GM12878 (cell line): ENCODE data around the gene APOC1. TPM values are rescaled to one million over a fixed set of nuclear protein-coding genes. Genes with fewer than 3 reads are reported as not detected.

Experiments used
- ATAC-seq: fragments of 200-7000 bp; cut with Tn5 transposase; 3 replicates; pipeline ENCODE4 v1.9.1; 2020; ENCODE audit warnings: mild to moderate bottlenecking, moderate library complexity
- BruUV-seq: library from RNA; stranded (reverse); fragments of 400-500 nt; replicated peaks from 2 replicates; lab custom pipeline; 2021; lab: Mats Ljungman, UMichigan
- CTCF ChIA-PET: fragments of 300-600 bp; sonication (Branson Sonifier 250); formaldehyde crosslinking; extraction: SDS; loops from one replicate; lab custom pipeline; 2021; ENCODE audit warnings: inconsistent platforms; lab: Yijun Ruan, JAX
- POLR2A ChIA-PET: fragments of 350-600 bp; formaldehyde crosslinking; extraction: SDS; loops from one replicate; lab custom pipeline; 2021; ENCODE audit warnings: inconsistent platforms; lab: Charles Lee
- RAD21 ChIA-PET: fragments of 300-600 bp; sonication (Branson Sonifier 250); formaldehyde crosslinking; loops from one replicate; lab custom pipeline; 2023; ENCODE audit warnings: antibody characterized with exemption; ENCODE audit not compliant: unreplicated experiment; lab: Charles Lee
- SMC1A ChIA-PET: fragments of 300-600 bp; sonication (Branson Sonifier 250); formaldehyde crosslinking; loops from one replicate; lab custom pipeline; 2023; ENCODE audit not compliant: unreplicated experiment, uncharacterized antibody; lab: Charles Lee
- DNase-seq: peaks from one replicate; pipeline ENCODE4 v3.0.0-alpha.2; 2011; ENCODE audit warnings: low read depth, low spot score
- FAIRE-seq: peaks from 3 replicates; lab custom pipeline; 2011; peaks lifted over from hg19 to GRCh38; lab: Jason Lieb, UNC
- H2AFZ ChIP-seq: 2 replicates; pipeline ENCODE4 v1.6.0; 2011; ENCODE audit warnings: low read depth, low read length, control low read depth; ENCODE audit not compliant: control insufficient read depth
- H3K27ac ChIP-seq: 2 replicates; pipeline ENCODE4 v1.5.1; 2011; ENCODE audit warnings: control low read depth; ENCODE audit not compliant: control insufficient read depth, insufficient read depth
- H3K27me3 ChIP-seq, 2 experiments: replicated peaks in 1 of 2; 2 replicates each; pipeline versions ENCODE4 v1.6.0 to v1.6.1; 2011; ENCODE audit warnings: low read length in 1 of 2; ENCODE audit not compliant: control insufficient read depth in 2 of 2, insufficient read depth in 2 of 2
- H3K36me3 ChIP-seq, 2 experiments: 2 replicates each; pipeline ENCODE4 v1.5.1; 2011; ENCODE audit warnings: low read length in 1 of 2; ENCODE audit not compliant: control insufficient read depth in 2 of 2, insufficient read depth in 2 of 2
- H3K4me1 ChIP-seq: 2 replicates; pipeline ENCODE4 v1.6.1; 2011; ENCODE audit warnings: mild to moderate bottlenecking, low read length, moderate library complexity, mixed read lengths; ENCODE audit not compliant: control insufficient read depth, insufficient read depth
- H3K4me2 ChIP-seq: 2 replicates; pipeline ENCODE4 v1.6.0; 2011; ENCODE audit warnings: control low read depth; ENCODE audit not compliant: control insufficient read depth, insufficient read depth
- H3K4me3 ChIP-seq: fragments of 200-600 bp; sonication (generic); 2 replicates; pipeline ENCODE4 v1.5.1; 2016
- H3K79me2 ChIP-seq: 2 replicates; pipeline ENCODE4 v1.6.0; 2011; ENCODE audit warnings: low read length; ENCODE audit not compliant: control insufficient read depth, insufficient read depth
- H3K9ac ChIP-seq: 2 replicates; pipeline ENCODE4 v1.8.0; 2011; ENCODE audit warnings: low read length, control low read depth, mixed read lengths; ENCODE audit not compliant: control insufficient read depth, insufficient read depth
- H3K9me3 ChIP-seq: replicated peaks from 3 replicates; pipeline ENCODE4 v1.5.1; 2011; ENCODE audit warnings: mild to moderate bottlenecking, low read length; ENCODE audit not compliant: control insufficient read depth, insufficient read depth
- H4K20me1 ChIP-seq: 2 replicates; pipeline ENCODE4 v1.6.0; 2011; ENCODE audit not compliant: control insufficient read depth, insufficient read depth
- KDM1A ChIP-seq: fragments of 200-600 bp; sonication (generic); IDR thresholded peaks from 2 replicates; pipeline ENCODE4 v1.6.1; 2016; ENCODE audit warnings: borderline replicate concordance
- LARP7 ChIP-seq: fragments of 450-650 bp; IDR thresholded peaks from 2 replicates; pipeline ENCODE4 v1.6.1; 2017; ENCODE audit warnings: mild to moderate bottlenecking
- MTA3 ChIP-seq: IDR thresholded peaks from 2 replicates; pipeline ENCODE4 v1.6.1; 2012; ENCODE audit warnings: low read length, inconsistent platforms, borderline replicate concordance
- MXI1 ChIP-seq: fragments of 150-350 bp; IDR thresholded peaks from 2 replicates; pipeline ENCODE4 v1.6.1; 2011; ENCODE audit warnings: low read depth, mild to moderate bottlenecking, inconsistent platforms, low read length, improper control_type of control experiment
- MYC ChIP-seq: IDR thresholded peaks from 2 replicates; pipeline ENCODE4 v1.6.1; 2011; ENCODE audit warnings: mild to moderate bottlenecking, low read length, moderate library complexity, inconsistent platforms; ENCODE audit not compliant: insufficient read depth, insufficient replicate concordance, insufficient read length, severe bottlenecking
- POU2F2 ChIP-seq: IDR thresholded peaks from 3 replicates; pipeline ENCODE4 v1.6.1; 2011; ENCODE audit warnings: low read depth, mild to moderate bottlenecking, low read length, borderline replicate concordance
- SMARCA5 ChIP-seq: fragments of 450-650 bp; IDR thresholded peaks from 2 replicates; pipeline ENCODE4 v1.6.1; 2017; ENCODE audit warnings: mild to moderate bottlenecking
- SP1 ChIP-seq: IDR thresholded peaks from one replicate; pipeline ENCODE4 v1.6.1; 2011; ENCODE audit warnings: low read depth, low read length
- SPI1 ChIP-seq: IDR thresholded peaks from 2 replicates; pipeline ENCODE4 v1.6.1; 2011; ENCODE audit warnings: low read depth, mild to moderate bottlenecking, low read length, moderate library complexity, borderline replicate concordance; ENCODE audit not compliant: insufficient read depth
- TAF1 ChIP-seq: IDR thresholded peaks from 2 replicates; pipeline ENCODE4 v1.6.1; 2011; ENCODE audit warnings: mild to moderate bottlenecking, low read depth, low read length, borderline replicate concordance
- TCF3 ChIP-seq: IDR thresholded peaks from 2 replicates; pipeline ENCODE4 v1.6.1; 2012; ENCODE audit warnings: low read depth, mild to moderate bottlenecking, low read length, borderline replicate concordance; ENCODE audit not compliant: insufficient read depth
- ZBED1 ChIP-seq: IDR thresholded peaks from 2 replicates; pipeline ENCODE4 v1.6.1; 2016; ENCODE audit warnings: borderline replicate concordance
- ZNF207 ChIP-seq: fragments of 450-650 bp; IDR thresholded peaks from 2 replicates; pipeline ENCODE4 v1.6.1; 2014; ENCODE audit warnings: antibody characterized with exemption, mild to moderate bottlenecking, borderline replicate concordance
- ZNF217 ChIP-seq: fragments of 450-650 bp; IDR thresholded peaks from 2 replicates; pipeline ENCODE4 v1.6.1; 2017; ENCODE audit warnings: antibody characterized with exemption, mild to moderate bottlenecking
- ZZZ3 ChIP-seq: IDR thresholded peaks from 2 replicates; pipeline ENCODE4 v1.6.1; 2011; ENCODE audit warnings: low read depth; ENCODE audit not compliant: control insufficient read depth, insufficient read length
- WGBS: methylation state at CpG from one replicate; pipeline ENCODE4 v1.1.6; 2016; ENCODE audit warnings: low lambda C conversion rate; ENCODE audit not compliant: insufficient replicate concordance, insufficient coverage; ENCODE audit errors: missing lambda C conversion rate; 5-methylcytosine and 5-hydroxymethylcytosine counted together
- in situ Hi-C: fragments of 300-500 bp; cut with MboI; formaldehyde crosslinking; loops from 9 replicates; pipeline ENCODE4 v1.14.3; 2018; ENCODE audit warnings: mixed read lengths
- intact Hi-C: fragments of 100-400 bp; cut with micrococcal nuclease; formaldehyde crosslinking; loops from one replicate; pipeline ENCODE4 v1.14.2; 2022; ENCODE audit not compliant: unreplicated experiment
- polyA plus RNA-seq, 11 experiments: library from polyadenylated mRNA; depleted of rRNA in 4 of 11; unstranded in 6 of 11; stranded (reverse) in 5 of 11; fragments of >200 nt; fragmentation: Nextera tagmentation in 4 of 11; fragmentation: Illumina TruSeq in 1 of 11; extraction: Ambion mirVana in 4 of 11; extraction: Trizol in 1 of 11; gene quantifications; 1 replicate in 1 of 11; 2 replicates in 10 of 11; pipeline versions ENCODE4 v1.2.1 to v1.2.3, GENCODE V29; 2011 to 2016; ENCODE audit warnings: inconsistent platforms in 2 of 11, missing spikeins in 2 of 11, low read depth in 1 of 11
- total RNA-seq, 4 experiments: library from RNA; depleted of rRNA in 3 of 4; stranded (reverse); fragments of >200 nt in 3 of 4; fragmentation: Illumina TruSeq in 1 of 4; extraction: Trizol in 1 of 4; gene quantifications; 2 replicates each; pipeline versions ENCODE4 v1.2.1 to v1.2.3, GENCODE V29; 2013 to 2021
- TF ChIP-seq, protein P1 (sequence below): IDR thresholded peaks from 2 replicates; pipeline ENCODE4 v1.6.1; 2011; ENCODE audit warnings: low read depth, low read length, improper control_type of control experiment, borderline replicate concordance
- TF ChIP-seq, protein P2 (sequence below): fragments of 450-650 bp; IDR thresholded peaks from 2 replicates; pipeline ENCODE4 v1.6.1; 2017; ENCODE audit warnings: mild to moderate bottlenecking
- TF ChIP-seq, protein P3 (sequence below): fragments of 450-650 bp; IDR thresholded peaks from 2 replicates; pipeline ENCODE4 v1.6.1; 2016; ENCODE audit warnings: mild to moderate bottlenecking, moderate library complexity, borderline replicate concordance

APOC1 gene
- total and polyA plus RNA-seq, 10 of the 15 experiments (the other 5 are each of a cell fraction or from before 2014, with no cell fraction given): 0.73 to 4.0 (median 2.6) TPM

DNA sequence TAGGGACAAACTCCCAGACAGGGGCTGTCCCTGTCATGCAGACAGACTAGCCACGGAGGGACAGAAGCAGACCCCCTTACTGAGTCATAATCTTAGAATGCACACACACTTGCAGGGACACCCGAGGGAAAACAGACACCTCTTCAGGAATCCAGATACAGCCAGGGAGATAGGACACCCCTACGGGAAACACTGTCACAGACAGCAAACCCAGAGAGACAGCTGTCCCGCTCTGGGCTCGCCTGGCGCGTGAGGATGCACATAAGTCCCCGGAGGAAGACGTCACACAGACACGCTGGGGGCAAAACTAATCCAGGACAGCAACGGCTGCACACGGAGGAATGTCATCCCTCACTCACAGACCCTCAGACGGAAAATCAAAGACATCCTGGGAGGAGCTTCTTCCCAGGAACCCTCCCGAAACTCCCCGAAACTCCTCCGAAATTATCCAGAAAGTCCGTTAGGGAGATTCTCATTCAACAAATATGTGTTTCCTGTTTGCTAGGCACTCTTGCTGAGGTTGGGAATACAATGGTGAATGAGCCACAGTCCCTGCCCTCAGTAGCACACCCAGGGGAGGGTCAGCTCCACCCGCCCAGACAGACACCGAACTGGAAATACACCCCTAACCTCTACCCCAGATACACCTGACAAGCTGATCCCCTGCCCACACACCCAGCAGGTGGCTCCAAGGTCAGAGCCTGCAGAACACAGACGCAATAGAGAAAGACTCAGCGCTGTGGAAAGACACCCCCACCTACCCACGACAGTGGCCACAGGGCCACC lies 38.5 kb upstream of the APOC1 start:
- Histone ChIP-seq H3K4me1 (no peaks in the 10 kb centered on the region), H3K4me3 (no peak overlapping the region), H3K4me2 (no peak overlapping the region), H3K27ac (no peak overlapping the region), H3K79me2 (no peaks in the 10 kb centered on the region), H3K9me3 (no peaks in the 10 kb centered on the region), H2AFZ (no peak overlapping the region), H3K9ac (no peak overlapping the region), H3K36me3 (no peaks in the 10 kb centered on the region), H3K27me3 (no peaks in the 10 kb centered on the region; a peak in 2 of 4 replicates), H4K20me1 (no peaks in the 10 kb centered on the region)
- ChIA-PET RAD21 (no interaction called here), SMC1A (no interaction called here), CTCF (no interaction called here), POLR2A (no interaction called here)
- no peak for ATAC-seq
- BruUV-seq: no TSS peak
- in situ Hi-C loops (no loop called here), intact Hi-C loops (no loop called here)
- FAIRE-seq: no peak
- 56% methylated on average over 22 of the region's 22 CpGs for WGBS
- no peak for DNase-seq
- TF ChIP-seq ZZZ3: no peak
- TF ChIP-seq, protein P1, sequence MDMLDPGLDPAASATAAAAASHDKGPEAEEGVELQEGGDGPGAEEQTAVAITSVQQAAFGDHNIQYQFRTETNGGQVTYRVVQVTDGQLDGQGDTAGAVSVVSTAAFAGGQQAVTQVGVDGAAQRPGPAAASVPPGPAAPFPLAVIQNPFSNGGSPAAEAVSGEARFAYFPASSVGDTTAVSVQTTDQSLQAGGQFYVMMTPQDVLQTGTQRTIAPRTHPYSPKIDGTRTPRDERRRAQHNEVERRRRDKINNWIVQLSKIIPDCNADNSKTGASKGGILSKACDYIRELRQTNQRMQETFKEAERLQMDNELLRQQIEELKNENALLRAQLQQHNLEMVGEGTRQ: no peak
- no peak for TF ChIP-seq MYC
- no peak for TF ChIP-seq POU2F2
- no peak for TF ChIP-seq ZBED1
- no peak for TF ChIP-seq SP1
- TF ChIP-seq ZNF207: no peak
- no peak for TF ChIP-seq TAF1
- TF ChIP-seq TCF3: no peak
- no peak for TF ChIP-seq SMARCA5
- TF ChIP-seq LARP7: no peak
- no peak for TF ChIP-seq MXI1
- TF ChIP-seq, protein P2, sequence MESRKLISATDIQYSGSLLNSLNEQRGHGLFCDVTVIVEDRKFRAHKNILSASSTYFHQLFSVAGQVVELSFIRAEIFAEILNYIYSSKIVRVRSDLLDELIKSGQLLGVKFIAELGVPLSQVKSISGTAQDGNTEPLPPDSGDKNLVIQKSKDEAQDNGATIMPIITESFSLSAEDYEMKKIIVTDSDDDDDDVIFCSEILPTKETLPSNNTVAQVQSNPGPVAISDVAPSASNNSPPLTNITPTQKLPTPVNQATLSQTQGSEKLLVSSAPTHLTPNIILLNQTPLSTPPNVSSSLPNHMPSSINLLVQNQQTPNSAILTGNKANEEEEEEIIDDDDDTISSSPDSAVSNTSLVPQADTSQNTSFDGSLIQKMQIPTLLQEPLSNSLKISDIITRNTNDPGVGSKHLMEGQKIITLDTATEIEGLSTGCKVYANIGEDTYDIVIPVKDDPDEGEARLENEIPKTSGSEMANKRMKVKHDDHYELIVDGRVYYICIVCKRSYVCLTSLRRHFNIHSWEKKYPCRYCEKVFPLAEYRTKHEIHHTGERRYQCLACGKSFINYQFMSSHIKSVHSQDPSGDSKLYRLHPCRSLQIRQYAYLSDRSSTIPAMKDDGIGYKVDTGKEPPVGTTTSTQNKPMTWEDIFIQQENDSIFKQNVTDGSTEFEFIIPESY: no peak
- no peak for TF ChIP-seq SPI1
- TF ChIP-seq ZNF217: no peak
- TF ChIP-seq, protein P3, sequence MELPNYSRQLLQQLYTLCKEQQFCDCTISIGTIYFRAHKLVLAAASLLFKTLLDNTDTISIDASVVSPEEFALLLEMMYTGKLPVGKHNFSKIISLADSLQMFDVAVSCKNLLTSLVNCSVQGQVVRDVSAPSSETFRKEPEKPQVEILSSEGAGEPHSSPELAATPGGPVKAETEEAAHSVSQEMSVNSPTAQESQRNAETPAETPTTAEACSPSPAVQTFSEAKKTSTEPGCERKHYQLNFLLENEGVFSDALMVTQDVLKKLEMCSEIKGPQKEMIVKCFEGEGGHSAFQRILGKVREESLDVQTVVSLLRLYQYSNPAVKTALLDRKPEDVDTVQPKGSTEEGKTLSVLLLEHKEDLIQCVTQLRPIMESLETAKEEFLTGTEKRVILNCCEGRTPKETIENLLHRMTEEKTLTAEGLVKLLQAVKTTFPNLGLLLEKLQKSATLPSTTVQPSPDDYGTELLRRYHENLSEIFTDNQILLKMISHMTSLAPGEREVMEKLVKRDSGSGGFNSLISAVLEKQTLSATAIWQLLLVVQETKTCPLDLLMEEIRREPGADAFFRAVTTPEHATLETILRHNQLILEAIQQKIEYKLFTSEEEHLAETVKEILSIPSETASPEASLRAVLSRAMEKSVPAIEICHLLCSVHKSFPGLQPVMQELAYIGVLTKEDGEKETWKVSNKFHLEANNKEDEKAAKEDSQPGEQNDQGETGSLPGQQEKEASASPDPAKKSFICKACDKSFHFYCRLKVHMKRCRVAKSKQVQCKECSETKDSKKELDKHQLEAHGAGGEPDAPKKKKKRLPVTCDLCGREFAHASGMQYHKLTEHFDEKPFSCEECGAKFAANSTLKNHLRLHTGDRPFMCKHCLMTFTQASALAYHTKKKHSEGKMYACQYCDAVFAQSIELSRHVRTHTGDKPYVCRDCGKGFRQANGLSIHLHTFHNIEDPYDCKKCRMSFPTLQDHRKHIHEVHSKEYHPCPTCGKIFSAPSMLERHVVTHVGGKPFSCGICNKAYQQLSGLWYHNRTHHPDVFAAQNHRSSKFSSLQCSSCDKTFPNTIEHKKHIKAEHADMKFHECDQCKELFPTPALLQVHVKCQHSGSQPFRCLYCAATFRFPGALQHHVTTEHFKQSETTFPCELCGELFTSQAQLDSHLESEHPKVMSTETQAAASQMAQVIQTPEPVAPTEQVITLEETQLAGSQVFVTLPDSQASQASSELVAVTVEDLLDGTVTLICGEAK: no peak
- TF ChIP-seq MTA3: no peak
- TF ChIP-seq KDM1A: no peak
